Loucy (cell line): ENCODE results near the gene SLC25A33.

Source experiments
- CTCF ChIP-seq: fragments of 200-600 bp; sonication (generic); conservative IDR thresholded peaks from 2 replicates; pipeline ENCODE4 v1.5.1; 2014; ENCODE audit warnings: mild to moderate bottlenecking, antibody characterized with exemption, low read length
- EZH2phosphoT487 ChIP-seq: fragments of 200-600 bp; IDR thresholded peaks from 2 replicates; pipeline ENCODE4 v1.6.1; 2018; ENCODE audit warnings: antibody characterized with exemption, mild to moderate bottlenecking, moderate library complexity, borderline replicate concordance

DNA sequence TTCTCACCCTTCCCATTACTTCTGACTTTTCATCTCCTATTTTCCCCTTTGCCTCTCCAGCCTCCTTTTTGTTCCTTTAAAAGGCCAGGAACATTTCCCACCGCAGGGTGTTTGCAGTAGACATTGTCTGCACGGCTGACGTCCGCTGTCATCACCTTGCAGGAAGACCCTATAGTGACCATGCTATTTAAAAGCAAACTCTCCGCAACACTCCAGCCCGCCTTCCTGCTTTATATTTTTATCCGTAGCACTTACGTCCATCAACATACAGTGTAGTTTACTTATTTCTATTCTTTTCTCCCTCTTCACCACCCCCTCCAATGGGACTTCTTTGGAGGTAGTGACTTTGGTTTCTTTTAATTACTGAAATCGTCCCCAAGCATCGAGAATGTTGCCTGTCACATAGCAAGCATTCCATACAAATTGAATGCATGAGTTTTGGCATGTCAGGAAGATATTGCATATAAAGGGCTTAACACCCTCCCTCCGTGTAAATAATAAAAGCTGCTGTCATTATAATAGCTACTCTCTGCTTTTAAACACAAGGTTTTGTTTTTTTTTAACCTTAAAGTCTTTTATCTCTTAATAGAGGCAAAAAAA is 19.8 kb downstream of the SLC25A33 start:
- TF ChIP-seq CTCF, result no peak
- no peak for TF ChIP-seq EZH2phosphoT487
